ENCODE data around the gene PLIN5. TPM values are rescaled to one million over a fixed set of nuclear protein-coding genes. Genes with fewer than 3 reads are reported as not detected.

The PLIN5 gene
- total RNA-seq, 3 donors from 2014 or later, result 10.4 to 26.2 (median 15.4) TPM

GRCh38 chr19:4556597-4557127 is 21.6 kb upstream of the PLIN5 start:
- Histone ChIP-seq H3K9me3 (no peaks in the 10 kb centered on the region), H3K27me3 (peaks cover 0 to 4% of the 10 kb centered on the region in 2 donors), H3K27ac (no peak overlapping the region), H3K4me3 (no peak overlapping the region), H3K36me3 (no peaks in the 10 kb centered on the region), H3K4me1 (no peaks in the 10 kb centered on the region)
- intact Hi-C loops (cut with DNase I; ENCODE audit: low total_unique reads), result loop anchor here (10.0 kb wide), 1 partner anchor 1008 kb away; the partner anchor contains the start of gene TINCR
- TF ChIP-seq POLR2AphosphoS5 (IDR thresholded peaks at IDR 0.05), result no peak
- no peak for TF ChIP-seq POLR2A (IDR thresholded peaks at IDR 0.05)
- TF ChIP-seq CTCF (IDR thresholded peaks at IDR 0.05), result no peak
- DNase-seq (ENCODE audit: low spot score in 2 of 2), result no peak

- H3K4me3 ChIP-seq, result no peak overlapping the region
- H3K36me3 ChIP-seq, result no peaks in the 10 kb centered on the region
- no peak for DNase-seq (ENCODE audit: low spot score in 2 of 2)
- H3K27me3 ChIP-seq, result peaks cover 0 to 4% of the 10 kb centered on the region in 2 donors
- H3K27ac ChIP-seq, result no peak overlapping the region
- intact Hi-C loops (cut with DNase I; ENCODE audit: low total_unique reads), result loop anchor here (10.0 kb wide), 1 partner anchor 1009 kb away; the partner anchor contains the start of gene TINCR
- no peaks in the 10 kb centered on the region for H3K4me1 ChIP-seq
- H3K9me3 ChIP-seq, result no peaks in the 10 kb centered on the region
- no peak for TF ChIP-seq POLR2AphosphoS5 (IDR thresholded peaks at IDR 0.05)
- TF ChIP-seq CTCF (IDR thresholded peaks at IDR 0.05), result no peak
- TF ChIP-seq POLR2A (IDR thresholded peaks at IDR 0.05), result no peak
Measured at GRCh38 chr19:4555657-4556561, 20.9 kb upstream of the PLIN5 start.

- no peak overlapping the region for H3K4me3 ChIP-seq
- no peak for TF ChIP-seq POLR2AphosphoS5 (IDR thresholded peaks at IDR 0.05)
- TF ChIP-seq CTCF (IDR thresholded peaks at IDR 0.05), result no peak
- TF ChIP-seq POLR2A (IDR thresholded peaks at IDR 0.05), result no peak
- H3K27me3 ChIP-seq, result peaks cover 0 to 12% of the 10 kb centered on the region in 2 donors
- H3K9me3 ChIP-seq, result no peaks in the 10 kb centered on the region
- no peaks in the 10 kb centered on the region for H3K4me1 ChIP-seq
- DNase-seq (ENCODE audit: low spot score in 2 of 2), result no peak
- intact Hi-C loops (cut with DNase I; ENCODE audit: low total_unique reads), result loop anchor here (10.0 kb wide), 1 partner anchor 1010 kb away; the partner anchor contains the start of gene TINCR
- no peak overlapping the region for H3K27ac ChIP-seq
- H3K36me3 ChIP-seq, result no peaks in the 10 kb centered on the region
Measured at GRCh38 chr19:4554717-4555116, 19.7 kb upstream of the PLIN5 start.

- no peak overlapping the region for H3K4me3 ChIP-seq
- H3K9me3 ChIP-seq, result no peaks in the 10 kb centered on the region
- no peaks in the 10 kb centered on the region for H3K36me3 ChIP-seq
- intact Hi-C loops (cut with DNase I; ENCODE audit: low total_unique reads), result loop anchor here (10.0 kb wide), 1 partner anchor 1011 kb away; the partner anchor contains the start of gene TINCR
- no peak for DNase-seq (ENCODE audit: low spot score in 2 of 2)
- no peaks in the 10 kb centered on the region for H3K4me1 ChIP-seq
- TF ChIP-seq POLR2A (IDR thresholded peaks at IDR 0.05) (no peak), POLR2AphosphoS5 (IDR thresholded peaks at IDR 0.05) (no peak), CTCF (IDR thresholded peaks at IDR 0.05) (no peak)
- no peak overlapping the region for H3K27ac ChIP-seq
- peaks cover 0 to 12% of the 10 kb centered on the region in 2 donors for H3K27me3 ChIP-seq
Measured at GRCh38 chr19:4553775-4554174, 18.8 kb upstream of the PLIN5 start.

Measured in breast epithelium (tissue), 4 donors.